Ovary (tissue), 3 donors: ENCODE results near the gene CRYGD.
"Not testable (repeated sequence)": the region's sequence is repeated elsewhere in the genome, so short reads cannot be mapped to it uniquely, and the experiment has no call there.

ENCODE experiments used
- EP300 ChIP-seq: sonication (generic); formaldehyde crosslinking; IDR thresholded peaks from one replicate; pipeline ENCODE4 v1.6.1; 2017; ENCODE audit warnings: antibody characterized with exemption
- TF ChIP-seq, protein P1 (sequence below), 3 donors: fragments of 450-650 bp in 2 of 3; fragments of 200-600 bp in 1 of 3; IDR thresholded peaks; one replicate each; pipeline versions ENCODE4 v1.5.1 to v1.8.0; 2016 to 2022; ENCODE audit warnings: antibody characterized with exemption in 3 of 3, mild to moderate bottlenecking in 1 of 3
- donor health status: DM: no; HTN: no; CAD: no.

- TF ChIP-seq, protein P1, sequence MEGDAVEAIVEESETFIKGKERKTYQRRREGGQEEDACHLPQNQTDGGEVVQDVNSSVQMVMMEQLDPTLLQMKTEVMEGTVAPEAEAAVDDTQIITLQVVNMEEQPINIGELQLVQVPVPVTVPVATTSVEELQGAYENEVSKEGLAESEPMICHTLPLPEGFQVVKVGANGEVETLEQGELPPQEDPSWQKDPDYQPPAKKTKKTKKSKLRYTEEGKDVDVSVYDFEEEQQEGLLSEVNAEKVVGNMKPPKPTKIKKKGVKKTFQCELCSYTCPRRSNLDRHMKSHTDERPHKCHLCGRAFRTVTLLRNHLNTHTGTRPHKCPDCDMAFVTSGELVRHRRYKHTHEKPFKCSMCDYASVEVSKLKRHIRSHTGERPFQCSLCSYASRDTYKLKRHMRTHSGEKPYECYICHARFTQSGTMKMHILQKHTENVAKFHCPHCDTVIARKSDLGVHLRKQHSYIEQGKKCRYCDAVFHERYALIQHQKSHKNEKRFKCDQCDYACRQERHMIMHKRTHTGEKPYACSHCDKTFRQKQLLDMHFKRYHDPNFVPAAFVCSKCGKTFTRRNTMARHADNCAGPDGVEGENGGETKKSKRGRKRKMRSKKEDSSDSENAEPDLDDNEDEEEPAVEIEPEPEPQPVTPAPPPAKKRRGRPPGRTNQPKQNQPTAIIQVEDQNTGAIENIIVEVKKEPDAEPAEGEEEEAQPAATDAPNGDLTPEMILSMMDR (IDR thresholded peaks at IDR 0.05): not testable (repeated sequence)
- not testable (repeated sequence) for TF ChIP-seq EP300
Measured at GRCh38 chr2:208112273-208112745, 12.0 kb downstream of the CRYGD start.
